ENCODE data around the gene DAZAP1. TPM values are rescaled to one million over a fixed set of nuclear protein-coding genes. Genes with fewer than 3 reads are reported as not detected.

The DAZAP1 gene
- total RNA-seq, 1 experiment from 2014 or later = 246 TPM

DNA sequence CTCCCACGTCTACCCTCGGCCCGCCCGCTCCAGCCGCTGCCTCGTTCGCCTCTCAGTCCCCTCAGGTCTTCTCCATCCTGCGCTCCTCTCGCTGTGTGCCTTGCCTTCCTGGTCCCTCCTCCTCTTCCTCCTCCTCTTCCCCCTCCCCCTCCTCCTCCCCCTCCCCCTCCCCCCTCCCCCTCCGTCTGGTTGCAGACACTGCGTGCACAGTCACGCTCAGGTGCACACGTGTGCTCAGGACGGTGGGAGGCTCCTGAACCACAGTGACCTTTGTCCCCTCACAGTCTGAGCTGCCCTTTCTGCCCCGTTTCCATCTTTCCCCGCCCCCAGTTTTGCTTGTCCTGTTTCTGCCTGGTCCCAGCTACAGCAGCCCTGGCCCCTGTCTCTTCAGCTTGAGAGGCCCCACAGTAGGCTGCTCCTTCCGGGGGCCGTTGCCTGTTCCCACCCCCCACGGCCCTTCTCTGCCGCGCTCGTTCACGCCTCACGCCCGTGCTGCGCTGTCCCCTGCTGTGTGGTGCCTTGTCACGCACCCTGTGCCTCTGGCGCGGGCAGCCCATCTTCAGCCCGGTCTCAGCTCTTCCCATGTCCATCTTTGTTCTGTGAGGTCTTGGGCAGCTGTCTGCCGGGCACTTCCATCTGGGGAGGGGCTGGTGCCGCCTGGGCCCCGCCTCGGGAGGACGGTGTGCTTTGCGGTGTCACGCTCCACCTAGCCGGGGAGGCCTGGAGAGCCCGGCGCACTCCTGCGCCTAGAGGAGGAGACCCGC, 17.0 kb downstream of the DAZAP1 start:
- no TSS peak for BruUV-seq (replicated peaks)
- Mint-ChIP-seq H3K4me3 (ENCODE audit: unreplicated experiment) (no peak overlapping the region), H3K36me3 (ENCODE audit: insufficient read depth, unreplicated experiment) (peaks cover 89% of the 10 kb centered on the region), H3K9me3 (ENCODE audit: unreplicated experiment) (no peaks in the 10 kb centered on the region), H3K27ac (ENCODE audit: low read depth, unreplicated experiment) (no peak overlapping the region), H3K27me3 (ENCODE audit: insufficient read depth, unreplicated experiment) (no peaks in the 10 kb centered on the region), H3K4me1 (ENCODE audit: insufficient read depth, unreplicated experiment) (no peaks in the 10 kb centered on the region)
- TF ChIP-seq, protein P1, sequence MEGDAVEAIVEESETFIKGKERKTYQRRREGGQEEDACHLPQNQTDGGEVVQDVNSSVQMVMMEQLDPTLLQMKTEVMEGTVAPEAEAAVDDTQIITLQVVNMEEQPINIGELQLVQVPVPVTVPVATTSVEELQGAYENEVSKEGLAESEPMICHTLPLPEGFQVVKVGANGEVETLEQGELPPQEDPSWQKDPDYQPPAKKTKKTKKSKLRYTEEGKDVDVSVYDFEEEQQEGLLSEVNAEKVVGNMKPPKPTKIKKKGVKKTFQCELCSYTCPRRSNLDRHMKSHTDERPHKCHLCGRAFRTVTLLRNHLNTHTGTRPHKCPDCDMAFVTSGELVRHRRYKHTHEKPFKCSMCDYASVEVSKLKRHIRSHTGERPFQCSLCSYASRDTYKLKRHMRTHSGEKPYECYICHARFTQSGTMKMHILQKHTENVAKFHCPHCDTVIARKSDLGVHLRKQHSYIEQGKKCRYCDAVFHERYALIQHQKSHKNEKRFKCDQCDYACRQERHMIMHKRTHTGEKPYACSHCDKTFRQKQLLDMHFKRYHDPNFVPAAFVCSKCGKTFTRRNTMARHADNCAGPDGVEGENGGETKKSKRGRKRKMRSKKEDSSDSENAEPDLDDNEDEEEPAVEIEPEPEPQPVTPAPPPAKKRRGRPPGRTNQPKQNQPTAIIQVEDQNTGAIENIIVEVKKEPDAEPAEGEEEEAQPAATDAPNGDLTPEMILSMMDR (IDR thresholded peaks at IDR 0.05; ENCODE audit: unreplicated experiment) = no peak
- ChIA-PET CTCF (interaction anchor here (0.6 to 0.7 kb wide), 2 partner anchors 181 to 230 kb away, joined by 3 read pairs; no protein-coding TSS in a partner anchor), POLR2A (interaction anchor here (0.6 kb wide), 1 partner anchor 215 kb away, joined by 3 read pairs; no protein-coding TSS in a partner anchor)
- intact Hi-C loops (cut with micrococcal nuclease) = no loop called here
- no peak for DNase-seq (ENCODE audit: unreplicated experiment)

DNA sequence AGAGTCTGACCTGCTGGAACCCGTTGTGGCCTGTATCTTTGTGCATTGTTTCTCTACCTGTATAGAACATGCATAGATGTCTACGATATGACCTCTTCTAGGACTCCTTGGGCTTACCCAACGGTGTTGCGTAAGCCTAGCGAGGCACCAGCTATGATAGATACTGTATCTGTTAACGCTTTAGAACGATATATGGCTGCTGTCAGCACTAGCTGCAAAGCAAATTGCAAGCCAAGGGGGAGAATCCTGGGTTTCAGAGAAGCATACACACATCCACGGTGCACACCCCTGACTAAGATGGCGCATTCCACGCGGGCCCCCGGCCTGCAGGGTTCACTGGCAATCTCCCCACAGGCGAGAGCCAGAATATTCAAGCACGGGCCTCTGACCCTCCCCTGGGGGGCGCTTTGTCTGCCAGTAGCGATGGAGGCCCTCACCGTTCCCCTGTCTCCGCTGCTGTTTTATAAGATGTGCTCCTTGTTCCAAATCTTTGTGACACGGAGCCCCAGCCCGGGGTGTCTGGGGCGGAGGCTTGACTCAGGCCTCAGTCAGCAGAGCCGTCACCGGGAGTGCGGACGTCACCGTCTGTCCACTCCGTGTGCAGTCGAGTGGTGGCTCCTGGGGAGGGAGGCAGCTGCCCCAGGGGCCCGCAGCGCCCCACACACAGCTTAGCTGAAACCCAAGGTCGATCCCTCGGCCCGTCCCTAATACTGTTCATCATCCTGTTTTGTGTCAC, 17.9 kb downstream of the DAZAP1 start:
- Mint-ChIP-seq H3K4me3 (ENCODE audit: unreplicated experiment) (no peak overlapping the region), H3K27ac (ENCODE audit: low read depth, unreplicated experiment) (no peak overlapping the region), H3K9me3 (ENCODE audit: unreplicated experiment) (no peaks in the 10 kb centered on the region), H3K27me3 (ENCODE audit: insufficient read depth, unreplicated experiment) (no peaks in the 10 kb centered on the region), H3K36me3 (ENCODE audit: insufficient read depth, unreplicated experiment) (peaks cover 92% of the 10 kb centered on the region), H3K4me1 (ENCODE audit: insufficient read depth, unreplicated experiment) (no peaks in the 10 kb centered on the region)
- intact Hi-C loops (cut with micrococcal nuclease) = no loop called here
- POLR2A ChIA-PET = no interaction called here
- CTCF ChIA-PET = interaction anchor here (0.7 kb wide), 1 partner anchor 181 kb away, joined by 3 read pairs; no protein-coding TSS in a partner anchor
- no TSS peak for BruUV-seq (replicated peaks)
- TF ChIP-seq, protein P1 (IDR thresholded peaks at IDR 0.05; ENCODE audit: unreplicated experiment) = no peak
- DNase-seq (ENCODE audit: unreplicated experiment) = no peak

DNA sequence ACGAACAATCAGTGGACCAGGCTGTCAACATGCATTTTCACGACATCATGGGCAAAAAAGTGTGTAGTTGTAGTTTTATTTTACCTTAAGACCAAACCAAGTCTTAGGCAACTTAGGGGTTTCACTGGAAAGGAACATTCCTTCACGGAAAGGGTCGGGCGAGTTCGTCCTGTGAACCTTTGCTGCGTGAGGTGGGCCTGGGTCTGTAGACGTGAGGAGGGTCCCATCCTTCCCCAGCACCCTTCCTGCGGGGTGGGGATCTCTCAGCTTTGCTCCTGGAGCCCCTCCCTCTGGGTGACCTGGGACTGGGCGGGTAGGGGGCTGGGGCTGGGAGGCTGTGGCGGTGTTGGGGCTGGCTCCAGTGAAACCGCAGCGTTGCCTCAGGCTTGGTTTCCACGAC, 18.5 kb downstream of the DAZAP1 start:
- TF ChIP-seq, protein P1 (IDR thresholded peaks at IDR 0.05; ENCODE audit: unreplicated experiment) = no peak
- no peak overlapping the region for H3K27ac Mint-ChIP-seq (ENCODE audit: low read depth, unreplicated experiment)
- intact Hi-C loops (cut with micrococcal nuclease) = no loop called here
- H3K9me3 Mint-ChIP-seq (ENCODE audit: unreplicated experiment) = no peaks in the 10 kb centered on the region
- no peak overlapping the region for H3K4me3 Mint-ChIP-seq (ENCODE audit: unreplicated experiment)
- CTCF ChIA-PET = no interaction called here
- H3K36me3 Mint-ChIP-seq (ENCODE audit: insufficient read depth, unreplicated experiment) = peaks cover 93% of the 10 kb centered on the region
- H3K4me1 Mint-ChIP-seq (ENCODE audit: insufficient read depth, unreplicated experiment) = no peaks in the 10 kb centered on the region
- H3K27me3 Mint-ChIP-seq (ENCODE audit: insufficient read depth, unreplicated experiment) = no peaks in the 10 kb centered on the region
- POLR2A ChIA-PET = no interaction called here
- DNase-seq (ENCODE audit: unreplicated experiment) = no peak
- BruUV-seq (replicated peaks) = no TSS peak

DNA sequence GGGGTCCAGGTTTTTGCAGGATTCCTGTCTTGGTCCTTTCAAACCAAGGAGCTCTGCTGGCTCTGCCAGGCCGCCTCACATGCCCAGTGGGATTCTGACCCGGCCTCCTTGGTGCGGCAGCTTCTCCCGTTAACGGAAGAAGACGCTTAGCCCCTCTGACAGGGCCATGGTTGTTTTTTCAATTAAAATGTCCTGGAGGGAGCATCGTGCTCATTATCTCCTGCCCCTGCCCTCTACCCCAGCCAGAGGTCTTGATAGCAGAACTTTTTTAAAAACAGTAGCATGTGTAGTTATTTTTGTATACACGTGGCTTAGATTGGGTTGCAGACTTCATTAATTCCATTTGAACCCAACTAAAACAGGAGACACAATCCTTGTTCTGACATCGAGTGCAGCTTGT, 19.4 kb downstream of the DAZAP1 start:
- intact Hi-C loops (cut with micrococcal nuclease) = no loop called here
- CTCF ChIA-PET = no interaction called here
- H3K4me3 Mint-ChIP-seq (ENCODE audit: unreplicated experiment) = no peak overlapping the region
- no peaks in the 10 kb centered on the region for H3K27me3 Mint-ChIP-seq (ENCODE audit: insufficient read depth, unreplicated experiment)
- no peaks in the 10 kb centered on the region for H3K4me1 Mint-ChIP-seq (ENCODE audit: insufficient read depth, unreplicated experiment)
- TF ChIP-seq, protein P1 (IDR thresholded peaks at IDR 0.05; ENCODE audit: unreplicated experiment) = no peak
- H3K27ac Mint-ChIP-seq (ENCODE audit: low read depth, unreplicated experiment) = no peak overlapping the region
- no peak for DNase-seq (ENCODE audit: unreplicated experiment)
- H3K36me3 Mint-ChIP-seq (ENCODE audit: insufficient read depth, unreplicated experiment) = peaks cover 97% of the 10 kb centered on the region
- no peaks in the 10 kb centered on the region for H3K9me3 Mint-ChIP-seq (ENCODE audit: unreplicated experiment)
- POLR2A ChIA-PET = no interaction called here
- no TSS peak for BruUV-seq (replicated peaks)
